DOHH2 (cell line): ENCODE measurements around the gene TRIP4.

ENCODE experiments used
- EZH2phosphoT487 ChIP-seq: fragments of 200-600 bp; sonication (generic); IDR thresholded peaks from 2 replicates; pipeline ENCODE4 v1.6.1; 2017; ENCODE audit warnings: borderline replicate concordance, mild to moderate bottlenecking, antibody characterized with exemption, low read length, moderate library complexity, mixed read lengths
- TF ChIP-seq, protein P1 (sequence below): fragments of 200-600 bp; sonication (generic); IDR thresholded peaks from one replicate; pipeline ENCODE4 v1.5.1; 2014; ENCODE audit warnings: antibody characterized with exemption, mild to moderate bottlenecking, low read depth, low read length; ENCODE audit not compliant: poor library complexity, severe bottlenecking

DNA sequence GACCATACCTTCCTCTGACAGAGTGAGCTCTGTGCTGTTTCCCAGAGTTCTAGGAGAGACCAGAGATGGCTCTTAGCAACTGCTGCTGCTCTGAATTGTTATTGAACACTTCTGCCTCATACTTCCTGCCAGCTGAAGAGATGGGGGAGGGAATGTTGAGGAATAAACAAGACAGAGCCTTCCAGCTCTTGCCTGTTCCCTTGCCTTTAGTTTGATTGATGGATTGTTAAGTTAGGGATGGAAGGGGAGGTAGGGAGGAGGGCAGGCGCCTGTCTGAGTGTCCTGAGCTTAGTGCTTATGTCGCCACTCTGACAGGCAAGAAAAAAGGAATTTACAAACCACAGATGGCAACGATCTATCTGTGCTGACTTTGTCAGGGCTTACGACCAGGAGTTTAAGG lies 115.6 kb downstream of the TRIP4 start:
- TF ChIP-seq, protein P1, sequence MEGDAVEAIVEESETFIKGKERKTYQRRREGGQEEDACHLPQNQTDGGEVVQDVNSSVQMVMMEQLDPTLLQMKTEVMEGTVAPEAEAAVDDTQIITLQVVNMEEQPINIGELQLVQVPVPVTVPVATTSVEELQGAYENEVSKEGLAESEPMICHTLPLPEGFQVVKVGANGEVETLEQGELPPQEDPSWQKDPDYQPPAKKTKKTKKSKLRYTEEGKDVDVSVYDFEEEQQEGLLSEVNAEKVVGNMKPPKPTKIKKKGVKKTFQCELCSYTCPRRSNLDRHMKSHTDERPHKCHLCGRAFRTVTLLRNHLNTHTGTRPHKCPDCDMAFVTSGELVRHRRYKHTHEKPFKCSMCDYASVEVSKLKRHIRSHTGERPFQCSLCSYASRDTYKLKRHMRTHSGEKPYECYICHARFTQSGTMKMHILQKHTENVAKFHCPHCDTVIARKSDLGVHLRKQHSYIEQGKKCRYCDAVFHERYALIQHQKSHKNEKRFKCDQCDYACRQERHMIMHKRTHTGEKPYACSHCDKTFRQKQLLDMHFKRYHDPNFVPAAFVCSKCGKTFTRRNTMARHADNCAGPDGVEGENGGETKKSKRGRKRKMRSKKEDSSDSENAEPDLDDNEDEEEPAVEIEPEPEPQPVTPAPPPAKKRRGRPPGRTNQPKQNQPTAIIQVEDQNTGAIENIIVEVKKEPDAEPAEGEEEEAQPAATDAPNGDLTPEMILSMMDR, result no peak
- TF ChIP-seq EZH2phosphoT487, result no peak
